Keratinocyte (primary cell): ENCODE data around the gene RPS2. TPM values are rescaled to one million over a fixed set of nuclear protein-coding genes. Genes with fewer than 3 reads are reported as not detected.

Experiments used
- DNase-seq: peaks from one replicate; pipeline ENCODE4 v3.0.0-alpha.2; 2011; ENCODE audit warnings: low read depth, missing footprints, low spot score
- FAIRE-seq: peaks from 2 replicates; lab custom pipeline; 2011; peaks lifted over from hg19 to GRCh38; lab: Jason Lieb, UNC
- H2AFZ ChIP-seq: 2 replicates; pipeline ENCODE4 v1.6.0; 2012; ENCODE audit warnings: low read length, control low read depth, inconsistent platforms; ENCODE audit not compliant: control insufficient read depth
- H3K27ac ChIP-seq: 2 replicates; pipeline ENCODE4 v1.5.1; 2011; ENCODE audit warnings: low read length; ENCODE audit not compliant: control insufficient read depth, insufficient read depth
- H3K27me3 ChIP-seq: 3 replicates; pipeline ENCODE4 v1.6.0; 2011; ENCODE audit warnings: low read length; ENCODE audit not compliant: control insufficient read depth, insufficient read depth; ENCODE audit errors: extremely low read depth
- H3K36me3 ChIP-seq, 2 experiments: 2 replicates in 1 of 2; 3 replicates in 1 of 2; pipeline ENCODE4 v1.5.1; 2011; ENCODE audit warnings: low read length in 2 of 2, mild to moderate bottlenecking in 1 of 2; ENCODE audit not compliant: control insufficient read depth in 2 of 2, insufficient read depth in 2 of 2; ENCODE audit errors: extremely low read depth in 1 of 2
- H3K4me1 ChIP-seq: 3 replicates; pipeline ENCODE4 v1.5.1; 2011; ENCODE audit warnings: low read length; ENCODE audit not compliant: control insufficient read depth, insufficient read depth; ENCODE audit errors: extremely low read depth
- H3K4me2 ChIP-seq: 3 replicates; pipeline ENCODE4 v1.6.0; 2011; ENCODE audit warnings: low read depth, low read length; ENCODE audit not compliant: control insufficient read depth, insufficient read depth; ENCODE audit errors: extremely low read depth
- H3K4me3 ChIP-seq, 3 experiments: fragments of 200-600 bp in 1 of 3; sonication (generic) in 1 of 3; 2 replicates in 2 of 3; 3 replicates in 1 of 3; pipeline ENCODE4 v1.5.1; 2011 to 2016; ENCODE audit warnings: low read length in 3 of 3, mild to moderate bottlenecking in 3 of 3, control low read depth in 2 of 3, inconsistent platforms in 1 of 3, low read depth in 1 of 3, mixed read lengths in 1 of 3, mixed run types in 1 of 3, moderate library complexity in 1 of 3; ENCODE audit not compliant: control insufficient read depth in 2 of 3, insufficient read depth in 2 of 3; ENCODE audit errors: extremely low read depth in 1 of 3
- H3K79me2 ChIP-seq: 2 replicates; pipeline ENCODE4 v1.6.0; 2012; ENCODE audit warnings: low read length; ENCODE audit not compliant: control insufficient read depth, insufficient read depth
- H3K9ac ChIP-seq: 3 replicates; pipeline ENCODE4 v1.6.0; 2011; ENCODE audit warnings: low read length; ENCODE audit not compliant: control insufficient read depth, insufficient read depth; ENCODE audit errors: extremely low read depth
- H3K9me1 ChIP-seq: 3 replicates; pipeline ENCODE4 v1.6.0; 2011; ENCODE audit warnings: low read length; ENCODE audit not compliant: control insufficient read depth, insufficient read depth; ENCODE audit errors: extremely low read depth
- H3K9me3 ChIP-seq: 2 replicates; pipeline ENCODE4 v1.5.1; 2012; ENCODE audit warnings: low read depth, low read length; ENCODE audit not compliant: control insufficient read depth
- H4K20me1 ChIP-seq: 3 replicates; pipeline ENCODE4 v1.6.0; 2011; ENCODE audit warnings: low read length; ENCODE audit not compliant: control insufficient read depth, insufficient read depth; ENCODE audit errors: extremely low read depth
- EZH2 ChIP-seq: IDR thresholded peaks from one replicate; pipeline ENCODE4 v1.6.1; 2012; ENCODE audit warnings: inconsistent platforms, mild to moderate bottlenecking, low read length, moderate library complexity
- dilution Hi-C: fragments of 300-500 bp; cut with MboI; formaldehyde crosslinking; loops from one replicate; pipeline ENCODE4 v1.7.0; 2020; ENCODE audit warnings: low sequenced_read_pairs; ENCODE audit not compliant: extremely low pct_ligation_motif_present
- polyA plus RNA-seq, 5 experiments: library from polyadenylated mRNA; depleted of rRNA in 3 of 5; stranded (reverse) in 3 of 5; stranded (forward) in 1 of 5; unstranded in 1 of 5; fragments of >200 nt; gene quantifications; 1 replicate in 1 of 5; 2 replicates in 3 of 5; 3 replicates in 1 of 5; pipeline versions ENCODE4 v1.2.1 to v1.2.3, GENCODE V29; 2011 to 2012; ENCODE audit warnings: missing spikeins in 2 of 5, low read depth in 1 of 5, low replicate concordance in 1 of 5
- TF ChIP-seq, protein P1 (sequence below), 3 experiments: IDR thresholded peaks in 1 of 3; conservative IDR thresholded peaks in 1 of 3; optimal IDR thresholded peaks in 1 of 3; 2 replicates in 2 of 3; 3 replicates in 1 of 3; pipeline versions ENCODE3 to v1.5.1; 2011; ENCODE audit warnings: low read length in 3 of 3, mild to moderate bottlenecking in 3 of 3, moderate library complexity in 2 of 3, control low read depth in 1 of 3, inconsistent platforms in 1 of 3; ENCODE audit not compliant: insufficient read depth in 2 of 3; ENCODE audit errors: extremely low read depth in 1 of 3

RPS2 gene
- polyA plus RNA-seq, 1 donor (not counting 4 experiments of a cell fraction or from before 2014, with no cell fraction given), result 3,573 TPM

DNA sequence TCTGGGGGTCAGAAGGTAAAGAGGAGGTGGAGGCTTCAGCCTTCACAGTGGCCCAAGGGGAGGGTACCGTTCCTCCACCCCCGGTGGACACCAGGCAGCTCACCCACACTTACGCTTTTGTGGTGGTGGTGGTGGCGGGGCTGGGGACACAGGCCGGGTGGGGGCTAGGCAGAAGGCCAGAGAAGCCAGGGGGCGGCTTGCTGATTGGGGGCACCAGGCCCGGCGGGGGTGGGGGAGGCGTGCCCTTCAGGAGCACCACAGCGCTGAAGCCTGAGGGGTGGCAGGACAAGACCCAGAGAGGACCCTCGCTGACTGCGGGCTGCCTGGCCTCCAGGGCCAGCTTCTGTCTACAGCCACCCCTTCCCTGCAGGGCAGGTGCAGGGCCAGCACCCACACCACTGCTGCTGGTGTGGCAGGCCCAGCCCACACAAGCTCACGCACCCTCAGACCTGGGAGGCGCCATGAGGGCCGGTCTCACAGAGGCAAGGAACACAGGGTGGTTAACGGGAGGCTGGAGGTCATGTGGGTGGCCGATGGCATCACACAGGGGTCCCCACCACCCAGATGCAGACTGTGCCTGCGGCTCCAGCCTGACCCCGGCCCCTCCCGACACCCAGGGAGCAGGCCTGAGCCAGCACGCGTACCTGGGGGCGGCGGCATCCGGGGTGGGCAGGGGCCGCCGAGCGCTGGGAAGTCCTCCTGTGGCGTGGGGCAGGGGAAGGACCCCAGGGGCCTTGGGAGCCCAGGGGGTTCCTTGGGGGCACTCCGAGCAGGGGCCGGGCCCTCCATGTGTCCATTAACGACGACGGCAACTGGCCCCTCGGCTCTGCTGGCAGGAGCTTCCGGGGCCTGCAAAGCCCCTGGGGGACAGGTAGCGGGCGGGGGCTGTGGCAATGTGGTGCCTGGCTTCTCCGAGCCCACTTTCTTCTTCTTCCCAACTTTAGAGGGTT, 34.5 kb upstream of the RPS2 start:
- H3K9me1 ChIP-seq, result no peaks in the 10 kb centered on the region
- peaks cover under 1% of the 10 kb centered on the region for H3K4me1 ChIP-seq
- DNase-seq (no peak), FAIRE-seq (no peak)
- H3K9me3 ChIP-seq, result no peaks in the 10 kb centered on the region
- no peak for TF ChIP-seq EZH2
- TF ChIP-seq, protein P1, sequence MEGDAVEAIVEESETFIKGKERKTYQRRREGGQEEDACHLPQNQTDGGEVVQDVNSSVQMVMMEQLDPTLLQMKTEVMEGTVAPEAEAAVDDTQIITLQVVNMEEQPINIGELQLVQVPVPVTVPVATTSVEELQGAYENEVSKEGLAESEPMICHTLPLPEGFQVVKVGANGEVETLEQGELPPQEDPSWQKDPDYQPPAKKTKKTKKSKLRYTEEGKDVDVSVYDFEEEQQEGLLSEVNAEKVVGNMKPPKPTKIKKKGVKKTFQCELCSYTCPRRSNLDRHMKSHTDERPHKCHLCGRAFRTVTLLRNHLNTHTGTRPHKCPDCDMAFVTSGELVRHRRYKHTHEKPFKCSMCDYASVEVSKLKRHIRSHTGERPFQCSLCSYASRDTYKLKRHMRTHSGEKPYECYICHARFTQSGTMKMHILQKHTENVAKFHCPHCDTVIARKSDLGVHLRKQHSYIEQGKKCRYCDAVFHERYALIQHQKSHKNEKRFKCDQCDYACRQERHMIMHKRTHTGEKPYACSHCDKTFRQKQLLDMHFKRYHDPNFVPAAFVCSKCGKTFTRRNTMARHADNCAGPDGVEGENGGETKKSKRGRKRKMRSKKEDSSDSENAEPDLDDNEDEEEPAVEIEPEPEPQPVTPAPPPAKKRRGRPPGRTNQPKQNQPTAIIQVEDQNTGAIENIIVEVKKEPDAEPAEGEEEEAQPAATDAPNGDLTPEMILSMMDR (optimal IDR thresholded peaks at IDR 0.05 in 1 of 3, IDR thresholded peaks at IDR 0.05 in 1 of 3, conservative IDR thresholded peaks at IDR 0.05 in 1 of 3; ENCODE audit: extremely low read depth in 1 of 3, insufficient read depth in 2 of 3, low read length in 3 of 3), result no peak
- H4K20me1 ChIP-seq, result peaks cover 25% of the 10 kb centered on the region
- no peak overlapping the region for H3K27ac ChIP-seq
- no peak overlapping the region for H3K4me2 ChIP-seq
- no peak overlapping the region for H2AFZ ChIP-seq
- H3K27me3 ChIP-seq, result no peaks in the 10 kb centered on the region
- dilution Hi-C loops, result no loop called here
- H3K36me3 ChIP-seq, result peaks cover 42 to 52% of the 10 kb centered on the region in 2 experiments
- H3K79me2 ChIP-seq, result peaks cover 26% of the 10 kb centered on the region
- no peak overlapping the region for H3K9ac ChIP-seq
- no peak overlapping the region for H3K4me3 ChIP-seq

DNA sequence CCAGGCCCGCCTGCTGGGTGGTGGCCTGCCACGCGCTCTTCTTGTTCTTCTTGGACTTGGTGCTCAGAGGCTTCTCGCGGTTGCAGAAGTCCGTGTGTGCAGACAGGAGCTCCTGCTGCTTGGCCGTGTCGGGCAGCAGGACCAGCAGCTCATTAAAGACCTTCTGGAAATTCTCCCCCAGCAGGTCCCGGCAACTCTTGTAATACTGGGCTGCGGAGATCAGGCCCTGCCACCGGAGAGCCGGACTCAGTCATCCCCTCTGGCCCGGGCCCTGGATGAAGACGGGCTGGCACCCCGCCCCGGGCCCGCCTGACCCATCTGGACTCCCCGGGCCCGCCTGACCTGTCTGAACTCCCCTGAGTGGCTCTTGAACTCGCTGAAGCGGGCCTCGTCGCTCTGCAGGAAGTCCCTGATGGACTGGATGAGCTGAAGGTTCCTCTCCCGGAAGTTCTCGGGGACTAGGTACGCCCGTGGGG, 33.8 kb upstream of the RPS2 start:
- no peak overlapping the region for H3K9ac ChIP-seq

More for the DNA sequence above, 33.8 kb upstream of the RPS2 start:
- H3K36me3 ChIP-seq, result peaks cover 42 to 47% of the 10 kb centered on the region in 2 experiments
- dilution Hi-C loops, result no loop called here
- no peak for TF ChIP-seq EZH2
- TF ChIP-seq, protein P1 (optimal IDR thresholded peaks at IDR 0.05 in 1 of 3, IDR thresholded peaks at IDR 0.05 in 1 of 3, conservative IDR thresholded peaks at IDR 0.05 in 1 of 3; ENCODE audit: extremely low read depth in 1 of 3, insufficient read depth in 2 of 3, low read length in 3 of 3), result no peak
- peaks cover 4% of the 10 kb centered on the region for H3K4me1 ChIP-seq
- no peak overlapping the region for H3K4me3 ChIP-seq
- no peaks in the 10 kb centered on the region for H3K9me1 ChIP-seq
- FAIRE-seq (no peak), DNase-seq (no peak)
- H2AFZ ChIP-seq, result no peak overlapping the region
- H3K27ac ChIP-seq, result no peak overlapping the region
- H3K9me3 ChIP-seq, result no peaks in the 10 kb centered on the region
- no peak overlapping the region for H3K4me2 ChIP-seq
- H3K27me3 ChIP-seq, result no peaks in the 10 kb centered on the region
- H4K20me1 ChIP-seq, result peaks cover 17% of the 10 kb centered on the region
- H3K79me2 ChIP-seq, result peaks cover 19% of the 10 kb centered on the region
